HepG2 (cell line): ENCODE measurements around the gene DDAH2. TPM values are rescaled to one million over a fixed set of nuclear protein-coding genes. Genes with fewer than 3 reads are reported as not detected.

Source experiments
- CEBPZ ChIP-seq: IDR thresholded peaks from 2 replicates; pipeline ENCODE4 v1.6.1; 2012; ENCODE audit warnings: low read length, improper control_type of control experiment
- GABPA ChIP-seq, 2 experiments: IDR thresholded peaks; 2 replicates each; pipeline ENCODE4 v1.6.1; 2011 to 2016; ENCODE audit warnings: low read depth in 2 of 2, low read length in 1 of 2, missing biosample characterization in 1 of 2, missing genetic modification characterization in 1 of 2
- HMGA1 ChIP-seq: sonication (generic); formaldehyde crosslinking; conservative IDR thresholded peaks from 2 replicates; pipeline ENCODE4 v1.4.0; 2020; ENCODE audit warnings: missing genetic modification reagents
- KAT2B ChIP-seq: fragments of 150-350 bp; IDR thresholded peaks from 2 replicates; pipeline ENCODE4 v1.6.1; 2014; ENCODE audit warnings: low read depth, low read length, borderline replicate concordance
- NR2C2 ChIP-seq: sonication (generic); formaldehyde crosslinking; IDR thresholded peaks from 2 replicates; pipeline ENCODE4 v1.4.0; 2020; ENCODE audit warnings: missing genetic modification reagents, mild to moderate bottlenecking, moderate library complexity, borderline replicate concordance
- RARG ChIP-seq: sonication (generic); formaldehyde crosslinking; IDR thresholded peaks from 2 replicates; pipeline ENCODE4 v1.4.0; 2020; ENCODE audit warnings: low read depth, mild to moderate bottlenecking, missing genetic modification reagents
- SNAPC2 ChIP-seq: sonication (generic); formaldehyde crosslinking; IDR thresholded peaks from 2 replicates; pipeline ENCODE4 v1.8.1; 2022; ENCODE audit warnings: mild to moderate bottlenecking, missing genetic modification reagents
- ZFP90 ChIP-seq: sonication (generic); formaldehyde crosslinking; IDR thresholded peaks from 2 replicates; pipeline ENCODE4 v1.8.0; 2022; ENCODE audit warnings: missing genetic modification reagents, mild to moderate bottlenecking, inconsistent platforms, borderline replicate concordance
- ZFP91 ChIP-seq: sonication (generic); formaldehyde crosslinking; IDR thresholded peaks from 2 replicates; pipeline ENCODE4 v1.9.0; 2022; ENCODE audit warnings: missing genetic modification reagents, mild to moderate bottlenecking, borderline replicate concordance
- ZGPAT ChIP-seq: IDR thresholded peaks from 2 replicates; pipeline ENCODE4 v1.6.1; 2016; ENCODE audit warnings: mild to moderate bottlenecking
- ZMYM4 ChIP-seq: sonication (generic); formaldehyde crosslinking; IDR thresholded peaks from 2 replicates; pipeline ENCODE4 v1.8.1; 2023; ENCODE audit warnings: mild to moderate bottlenecking, missing genetic modification reagents
- ZNF230 ChIP-seq: sonication (generic); formaldehyde crosslinking; IDR thresholded peaks from 2 replicates; pipeline ENCODE4 v1.4.0; 2020; ENCODE audit warnings: mild to moderate bottlenecking, missing genetic modification reagents
- ZNF414 ChIP-seq: sonication (generic); formaldehyde crosslinking; IDR thresholded peaks from 2 replicates; pipeline ENCODE4 v1.5.0; 2020; ENCODE audit warnings: missing genetic modification reagents
- ZNF460 ChIP-seq: sonication (generic); formaldehyde crosslinking; IDR thresholded peaks from 2 replicates; pipeline ENCODE4 v1.5.1; 2020; ENCODE audit warnings: missing genetic modification reagents, mild to moderate bottlenecking, borderline replicate concordance
- ZNF652 ChIP-seq: IDR thresholded peaks from 2 replicates; pipeline ENCODE4 v1.6.1; 2016; ENCODE audit warnings: low read depth, borderline replicate concordance
- ZNF672 ChIP-seq: sonication (generic); formaldehyde crosslinking; IDR thresholded peaks from 2 replicates; pipeline ENCODE4 v1.8.1; 2022; ENCODE audit warnings: missing genetic modification reagents
- ZSCAN22 ChIP-seq: sonication (generic); formaldehyde crosslinking; IDR thresholded peaks from 2 replicates; pipeline ENCODE4 v1.4.0; 2020; ENCODE audit warnings: mild to moderate bottlenecking, missing genetic modification reagents
- ZSCAN30 ChIP-seq: sonication (generic); formaldehyde crosslinking; IDR thresholded peaks from 2 replicates; pipeline ENCODE4 v1.5.0; 2020; ENCODE audit warnings: mild to moderate bottlenecking, missing genetic modification reagents
- ZXDC ChIP-seq: sonication (generic); formaldehyde crosslinking; IDR thresholded peaks from 2 replicates; pipeline ENCODE4 v1.5.0; 2020; ENCODE audit warnings: mild to moderate bottlenecking, missing genetic modification reagents
- polyA plus RNA-seq, 8 experiments: library from polyadenylated mRNA; depleted of rRNA in 3 of 8; stranded (reverse) in 7 of 8; unstranded in 1 of 8; fragments of >200 nt; fragmentation: Illumina TruSeq in 4 of 8; extraction: Trizol in 4 of 8; gene quantifications; 2 replicates each; pipeline versions ENCODE4 v1.2.1 to v1.2.3, GENCODE V29; 2011 to 2016; ENCODE audit warnings: low read depth in 4 of 8, missing spikeins in 1 of 8, mixed read lengths in 1 of 8; ENCODE audit not compliant: insufficient read depth in 1 of 8
- total RNA-seq, 5 experiments: library from RNA; depleted of rRNA; stranded (reverse); fragments of >200 nt; fragmentation: Illumina TruSeq; extraction: Trizol; gene quantifications; 2 replicates each; pipeline ENCODE4 v1.2.3, GENCODE V29; 2016; ENCODE audit warnings: low read depth in 1 of 5

Gene DDAH2
- total and polyA plus RNA-seq, 2 of the 13 experiments (the other 11 are each of a cell fraction or from before 2014, with no cell fraction given), result 16.4 to 21.1 TPM

GRCh38 chr6:31739639-31740396 is 10.7 kb upstream of the DDAH2 start, which contains the start of gene MSH5 (continued):
- TF ChIP-seq SNAPC2 (CRISPR knock-in tag) (peak; percentile 98), ZGPAT (CRISPR knock-in tag) (peak; percentile 79), ZSCAN30 (CRISPR knock-in tag) (peak; percentile 95), CEBPZ (no peak), ZNF230 (CRISPR knock-in tag) (peak; percentile 97), ZSCAN22 (peak; percentile 82; the same call in 1 of the 2 replicates), ZNF460 (CRISPR knock-in tag) (peak; percentile 53; the same call in 1 of the 2 replicates), NR2C2 (CRISPR knock-in tag) (peak; percentile 61; the same call in 1 of the 2 replicates), ZFP90 (CRISPR knock-in tag) (peak; percentile 98), ZNF652 (CRISPR knock-in tag) (no peak), ZFP91 (CRISPR knock-in tag) (peak; percentile 99), KAT2B (no peak), ZNF672 (CRISPR knock-in tag) (peak; percentile 96; the same call in 1 of the 2 replicates), ZNF414 (CRISPR knock-in tag) (no peak; the same call in 1 of the 2 replicates), ZXDC (CRISPR knock-in tag) (peak; percentile 73; the same call in 1 of the 2 replicates), ZMYM4 (CRISPR knock-in tag) (peak; percentile 96), GABPA (IDR thresholded peaks at IDR 0.05; ENCODE audit: low read depth, low read length) (no peak), GABPA (CRISPR knock-in tag; IDR thresholded peaks at IDR 0.05; ENCODE audit: low read depth) (peak; percentile 60), RARG (CRISPR knock-in tag) (no peak), HMGA1 (CRISPR knock-in tag) (no peak)
